NCI-H82 (cell line): Measurements from ENCODE around the gene EXO5.
"Not testable (repeated sequence)": the region's sequence is repeated elsewhere in the genome, so short reads cannot be mapped to it uniquely, and the experiment has no call there.

Experiments
- DNase-seq: peaks from one replicate; lab custom pipeline; 2025; lab: John Stamatoyannopoulos, UW

Gene EXO5

DNA sequence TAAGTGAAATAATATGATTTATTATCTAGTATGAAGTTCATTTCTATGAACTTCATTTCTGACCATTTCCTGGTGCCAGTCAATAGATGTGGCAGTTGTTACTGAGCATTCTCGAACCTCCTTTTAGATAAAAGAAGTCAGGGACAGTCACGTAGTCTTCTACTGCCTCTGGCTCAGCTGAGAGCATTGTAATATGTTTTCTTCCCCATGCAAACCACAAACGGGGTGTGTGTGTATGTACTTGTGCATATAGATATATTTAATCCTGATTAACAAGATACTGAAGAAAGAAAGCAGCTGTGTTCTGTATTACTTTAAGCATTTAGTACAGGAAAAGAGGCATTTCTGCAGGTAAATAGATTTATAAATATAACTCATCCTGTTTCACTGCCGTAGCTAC is 44.5 kb downstream of the EXO5 start:
- no peak for DNase-seq

DNA sequence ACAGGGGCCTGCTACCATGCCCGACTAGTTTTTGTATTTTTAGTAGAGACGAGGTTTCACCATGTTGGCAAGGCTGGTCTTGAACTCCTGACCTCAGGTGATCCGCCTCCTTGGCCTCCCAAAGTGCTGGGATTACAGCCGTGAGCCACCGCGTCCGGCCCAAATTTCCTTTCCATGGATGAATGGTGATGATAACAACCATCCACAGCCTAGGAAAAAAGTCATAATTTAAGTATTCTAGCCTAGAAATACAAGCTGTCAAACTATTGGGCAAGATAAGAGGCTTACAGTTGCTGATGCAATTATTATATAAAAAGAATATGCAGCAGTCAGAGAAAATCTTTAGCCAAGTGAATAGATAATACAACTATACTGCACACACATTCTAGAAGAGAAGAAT is 46.2 kb downstream of the EXO5 start:
- not testable (repeated sequence) for DNase-seq

DNA sequence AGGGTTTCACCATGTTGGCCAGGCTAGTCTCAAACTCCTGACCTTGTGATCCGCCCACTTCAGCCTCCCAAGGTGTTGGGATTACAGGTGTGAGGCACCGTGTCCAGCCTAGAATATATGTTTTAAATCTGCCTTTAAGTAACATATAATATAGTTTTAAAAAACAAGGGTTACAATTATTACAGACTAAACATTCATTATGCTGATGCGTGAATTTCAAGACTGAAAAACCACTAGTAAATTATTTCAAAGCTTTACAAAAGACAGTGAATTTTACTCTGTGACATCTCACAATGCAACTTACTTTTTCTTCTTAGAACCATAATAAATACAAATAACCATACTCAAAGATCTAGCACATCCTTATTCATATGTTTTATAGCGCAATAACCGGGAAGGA is 47.6 kb downstream of the EXO5 start:
- no peak for DNase-seq

DNA sequence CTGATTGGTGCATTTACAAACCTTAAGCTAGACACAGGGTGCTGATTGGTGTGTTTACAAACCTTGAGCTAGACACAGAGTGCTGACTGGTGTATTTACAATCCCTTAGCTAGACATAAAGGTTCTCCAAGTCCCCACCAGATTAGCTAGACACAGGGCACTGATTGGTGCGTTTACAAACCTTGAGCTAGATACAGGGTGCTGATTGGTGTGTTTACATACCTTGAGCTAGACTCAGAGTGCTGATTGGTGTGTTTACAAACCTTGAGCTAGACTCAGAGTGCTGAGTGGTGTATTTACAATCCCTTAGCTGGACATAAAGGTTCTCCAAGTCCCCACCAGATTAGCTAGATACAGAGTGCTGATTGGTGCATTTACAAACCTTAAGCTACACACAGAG is 49.7 kb downstream of the EXO5 start:
- not testable (repeated sequence) for DNase-seq

DNA sequence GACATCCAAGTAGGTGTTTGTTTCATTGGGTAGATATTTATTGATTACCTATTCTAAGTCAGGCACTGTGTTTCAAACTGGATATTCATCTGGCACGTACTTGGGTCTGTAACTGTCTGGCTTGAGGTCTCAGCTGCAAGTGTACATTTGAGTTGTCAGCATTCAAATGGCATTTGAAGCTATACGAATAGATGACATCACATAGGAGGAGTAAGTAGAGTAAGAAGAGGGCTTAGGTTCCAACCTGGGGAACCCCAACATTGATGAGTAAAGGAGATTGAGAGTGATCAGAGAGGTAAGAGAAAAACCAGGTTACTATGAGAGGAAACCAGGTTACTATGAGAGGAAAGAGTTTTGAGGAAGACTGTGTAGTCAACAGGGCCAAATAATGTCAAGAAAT is 53.6 kb downstream of the EXO5 start:
- no peak for DNase-seq

DNA sequence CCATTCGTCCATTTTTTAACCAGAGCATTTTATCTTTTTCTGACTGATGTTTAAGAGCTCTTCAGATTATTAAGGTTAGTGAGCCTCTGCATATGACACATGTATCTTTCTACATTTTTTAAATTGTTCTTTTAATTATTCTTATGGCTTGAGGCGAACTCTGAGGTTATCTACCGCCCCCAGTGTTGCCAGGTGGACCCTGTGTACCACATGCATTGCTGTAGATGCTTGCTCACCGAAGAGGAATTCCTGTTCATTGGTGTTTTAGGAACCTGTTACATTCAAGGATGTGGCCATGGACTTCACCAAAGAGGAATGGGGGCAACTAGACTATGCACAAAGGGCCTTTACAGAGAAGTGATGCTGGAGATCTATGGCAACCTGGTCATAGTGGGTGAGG is 54.7 kb downstream of the EXO5 start:
- DNase-seq: no peak

DNA sequence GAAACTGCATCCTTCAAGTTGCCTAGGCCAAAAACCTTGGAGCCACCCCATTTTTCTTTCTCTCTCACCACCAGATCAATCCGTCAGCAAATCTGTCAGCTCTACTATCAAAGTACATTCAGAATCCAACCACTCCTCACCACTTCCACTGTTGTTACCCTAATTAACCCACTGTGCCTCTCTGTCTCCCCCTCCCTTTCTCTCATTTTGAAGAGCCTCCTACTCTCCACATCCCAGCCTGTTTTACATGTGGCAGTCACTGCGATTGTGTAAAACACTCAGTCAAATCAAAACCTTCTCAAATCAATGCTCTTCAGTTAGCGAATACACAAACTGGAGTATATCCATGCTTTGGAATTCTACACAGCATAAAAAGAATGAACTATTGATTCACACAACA is 55.9 kb downstream of the EXO5 start:
- no peak for DNase-seq

DNA sequence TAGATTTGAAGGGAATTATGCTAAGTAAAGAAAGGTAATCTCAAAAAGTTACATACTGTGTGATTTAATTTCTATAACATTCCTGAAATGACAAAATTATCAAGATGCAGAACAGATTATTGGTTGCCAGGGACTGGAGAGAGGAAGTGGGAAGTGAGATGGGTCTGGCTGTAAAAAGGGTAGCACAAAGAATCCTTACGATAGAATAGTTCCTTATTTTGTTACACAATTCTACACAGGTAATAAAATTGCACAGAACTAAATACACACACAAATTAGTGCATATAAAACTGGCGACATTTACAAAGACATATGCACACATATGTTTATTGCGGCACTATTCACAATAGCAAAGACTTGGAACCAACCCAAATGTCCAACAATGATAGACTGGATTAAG is 56.3 kb downstream of the EXO5 start:
- DNase-seq: no peak
